B cell (primary cell): ENCODE data around the gene EIF5A. TPM values are rescaled to one million over a fixed set of nuclear protein-coding genes. Genes with fewer than 3 reads are reported as not detected.

Source experiments
- ATAC-seq: fragments of 200-7000 bp; cut with Tn5 transposase; one replicate; pipeline ENCODE4 v1.10.0; 2021; ENCODE audit warnings: low read depth, mild to moderate bottlenecking, moderate number of reproducible peaks, moderate library complexity
- CTCF ChIA-PET: fragments of 350-600 bp; sonication (Branson Sonifier 250); formaldehyde crosslinking; loops from one replicate; lab custom pipeline; 2021; ENCODE audit warnings: antibody characterized with exemption, inconsistent platforms; lab: Charles Lee
- POLR2A ChIA-PET: fragments of 350-600 bp; sonication (Branson Sonifier 250); formaldehyde crosslinking; loops from one replicate; lab custom pipeline; 2021; ENCODE audit warnings: antibody characterized with exemption; lab: Charles Lee
- DNase-seq: peaks from one replicate; pipeline ENCODE4 v3.0.0; 2013
- H2AFZ ChIP-seq: 2 replicates; pipeline ENCODE4 v1.6.1; 2012; ENCODE audit warnings: mild to moderate bottlenecking, low read depth, low read length; ENCODE audit not compliant: insufficient read depth, poor library complexity, severe bottlenecking
- H3K27ac ChIP-seq, 2 donors: 1 replicate in 1 of 2; 2 replicates in 1 of 2; pipeline ENCODE4 v1.5.1; 2012 to 2013; ENCODE audit warnings: low read length in 2 of 2, mild to moderate bottlenecking in 2 of 2, moderate library complexity in 1 of 2
- H3K27me3 ChIP-seq, 4 experiments: fragments of 200-600 bp in 1 of 4; sonication (generic) in 1 of 4; replicated peaks in 1 of 4; 1 replicate in 2 of 4; 2 replicates in 2 of 4; pipeline versions ENCODE4 v1.6.1 to v1.7.0; 2013 to 2016; ENCODE audit warnings: low read length in 3 of 4, mild to moderate bottlenecking in 2 of 4, mixed read lengths in 1 of 4, moderate library complexity in 1 of 4; ENCODE audit not compliant: insufficient read depth in 4 of 4, control insufficient read depth in 3 of 4; ENCODE audit errors: control extremely low read depth in 1 of 4
- H3K36me3 ChIP-seq, 2 experiments: replicated peaks in 1 of 2; 1 replicate in 1 of 2; 2 replicates in 1 of 2; pipeline versions ENCODE4 v1.6.1 to v1.7.1; 2013; ENCODE audit warnings: low read length in 1 of 2; ENCODE audit not compliant: insufficient read depth in 2 of 2, control insufficient read depth in 1 of 2; ENCODE audit errors: control extremely low read depth in 1 of 2, extremely low read depth in 1 of 2
- H3K4me1 ChIP-seq, 2 donors: fragments of 200-600 bp in 1 of 2; sonication (generic) in 1 of 2; 1 replicate in 1 of 2; 2 replicates in 1 of 2; pipeline versions ENCODE4 v1.5.1 to v1.6.1; 2013 to 2017; ENCODE audit warnings: low read length in 2 of 2; ENCODE audit not compliant: control insufficient read depth in 2 of 2, insufficient read depth in 2 of 2
- H3K4me2 ChIP-seq: replicated peaks from 2 replicates; pipeline ENCODE3; 2012; ENCODE audit warnings: mild to moderate bottlenecking, low read depth, low read length; ENCODE audit not compliant: poor library complexity, severe bottlenecking
- H3K4me3 ChIP-seq, 5 experiments: fragments of 200-600 bp in 1 of 5; sonication (generic) in 1 of 5; 1 replicate in 3 of 5; 2 replicates in 2 of 5; pipeline versions ENCODE4 v1.5.1 to v1.7.0; 2011 to 2016; ENCODE audit warnings: low read length in 4 of 5, mild to moderate bottlenecking in 4 of 5, low read depth in 2 of 5, control low read depth in 1 of 5, moderate library complexity in 1 of 5; ENCODE audit not compliant: insufficient read depth in 1 of 5; ENCODE audit errors: control extremely low read depth in 1 of 5, extremely low read depth in 1 of 5
- H3K79me2 ChIP-seq: fragments of 200-600 bp; sonication (generic); one replicate; pipeline ENCODE4 v1.6.0; 2016; ENCODE audit warnings: low read length; ENCODE audit not compliant: control insufficient read depth, insufficient read depth
- H3K9ac ChIP-seq: fragments of 200-600 bp; sonication (generic); 2 replicates; pipeline ENCODE4 v1.6.1; 2017; ENCODE audit warnings: mild to moderate bottlenecking, low read length, moderate library complexity
- H3K9me3 ChIP-seq, 3 donors: one replicate each; pipeline versions ENCODE4 v1.6.1 to v1.7.1; 2013; ENCODE audit warnings: low read length in 2 of 3; ENCODE audit not compliant: control insufficient read depth in 2 of 3, insufficient read depth in 1 of 3; ENCODE audit errors: control extremely low read depth in 1 of 3
- H4K20me1 ChIP-seq: 2 replicates; pipeline ENCODE4 v1.6.0; 2012; ENCODE audit warnings: mild to moderate bottlenecking, low read length; ENCODE audit not compliant: insufficient read depth, control insufficient read depth, poor library complexity, severe bottlenecking
- H3K27ac Mint-ChIP-seq: one replicate; pipeline ENCODE4 v1.8.0; 2021; ENCODE audit warnings: mixed read lengths
- H3K27me3 Mint-ChIP-seq: one replicate; pipeline ENCODE4 v1.8.0; 2021; ENCODE audit warnings: mixed read lengths
- H3K4me1 Mint-ChIP-seq: one replicate; pipeline ENCODE4 v1.8.0; 2021; ENCODE audit warnings: mixed read lengths
- H3K4me3 Mint-ChIP-seq: one replicate; pipeline ENCODE4 v1.8.0; 2021; ENCODE audit warnings: mixed read lengths
- H3K9me3 Mint-ChIP-seq: one replicate; pipeline ENCODE4 v1.8.0; 2022; ENCODE audit warnings: mixed read lengths; ENCODE audit not compliant: insufficient read depth
- EZH2 ChIP-seq: IDR thresholded peaks from 2 replicates; pipeline ENCODE4 v1.6.1; 2012; ENCODE audit warnings: borderline replicate concordance, low read depth, mild to moderate bottlenecking, moderate library complexity, low read length; ENCODE audit not compliant: insufficient read depth, poor library complexity, severe bottlenecking
- WGBS: methylation state at CpG from one replicate; pipeline ENCODE4 v1.1.5; 2013; ENCODE audit warnings: missing lambda C conversion rate; ENCODE audit not compliant: insufficient coverage; 5-methylcytosine and 5-hydroxymethylcytosine counted together
- intact Hi-C: fragments of 100-400 bp; cut with micrococcal nuclease; formaldehyde crosslinking; loops from one replicate; pipeline ENCODE4 v1.10.0; 2022
- polyA plus RNA-seq: library from polyadenylated mRNA; depleted of rRNA; stranded (reverse); fragments of >200 nt; gene quantifications from 2 replicates; pipeline ENCODE4 v1.2.3, GENCODE V29; 2012
- total RNA-seq, 2 donors: library from RNA; stranded (reverse); fragments of 120-200 nt in 1 of 2; gene quantifications; 1 replicate in 1 of 2; 2 replicates in 1 of 2; pipeline versions ENCODE4 v1.2.3 to v1.2.4, GENCODE V29; 2013 to 2022
- TF ChIP-seq, protein P1 (sequence below): fragments of 200-600 bp; IDR thresholded peaks from one replicate; pipeline ENCODE4 v1.8.0; 2022; ENCODE audit warnings: antibody characterized with exemption, mild to moderate bottlenecking

EIF5A gene
- total and polyA plus RNA-seq, 2 donors (not counting 1 experiment from before 2014, with no cell fraction given), result 233 to 576 TPM

DNA sequence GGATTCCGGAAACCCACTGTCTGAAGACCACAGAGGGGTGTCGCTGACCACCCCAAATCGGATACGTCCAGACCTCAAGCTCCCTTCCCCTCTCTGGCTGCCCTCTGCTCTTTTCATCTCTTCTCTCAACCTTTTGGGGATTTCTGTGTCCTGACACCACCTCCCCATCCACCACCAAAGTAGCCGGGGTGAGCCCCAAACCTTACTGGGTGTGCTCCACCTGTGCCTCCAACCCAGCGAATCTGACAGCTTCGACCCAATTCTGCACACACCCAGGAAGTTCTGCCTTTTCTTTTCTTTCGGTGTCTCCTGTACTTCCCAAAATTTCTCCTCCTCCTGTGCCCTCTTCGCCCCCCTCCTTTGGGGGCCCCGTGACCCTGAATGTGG lies 45.1 kb downstream of the EIF5A start:
- DNase-seq (no peak), ATAC-seq (no peak)
- Mint-ChIP-seq H3K27me3 (no peaks in the 10 kb centered on the region), H3K9me3 (no peaks in the 10 kb centered on the region), H3K4me1 (peaks cover 38% of the 10 kb centered on the region), H3K4me3 (peak overlapping the region; percentile 94), H3K27ac (peak overlapping the region; percentile 91)
- Histone ChIP-seq H3K27ac (peak overlapping the region; percentile 63 to 90), H3K27me3 (no peaks in the 10 kb centered on the region), H3K4me3 (peak overlapping the region; percentile 35 to 92 (median 84)), H3K36me3 (peaks cover 2 to 16% of the 10 kb centered on the region in 2 experiments), H3K9ac (peak overlapping the region; percentile 86), H3K9me3 (no peaks in the 10 kb centered on the region), H4K20me1 (peaks cover 17% of the 10 kb centered on the region), H3K4me1 (peaks cover 14 to 41% of the 10 kb centered on the region in 2 donors), H3K79me2 (peaks cover 14% of the 10 kb centered on the region), H2AFZ (peak overlapping the region; percentile 88), H3K4me2 (peak overlapping the region; percentile 97)
- intact Hi-C loops, result loop anchor here (1.0 to 2.0 kb wide), 3 partner anchors 23 to 52 kb away; partner anchors contain the start of genes GPS2, NEURL4 and TMEM256
- 28% methylated on average over 10 of the region's 10 CpGs for WGBS
- ChIA-PET CTCF (interaction anchor here (0.8 to 4.1 kb wide), 4 partner anchors 16 to 237 kb away, joined by 3 to 31 read pairs (median 13); partner anchors contain the start of genes ACAP1, NEURL4, SENP3 and SOX15), POLR2A (interaction anchor here (0.6 to 2.1 kb wide), 3 partner anchors 9 to 16 kb away, joined by 3 to 7 read pairs (median 6); partner anchors contain the start of gene ACAP1)
- no peak for TF ChIP-seq EZH2
- TF ChIP-seq, protein P1, sequence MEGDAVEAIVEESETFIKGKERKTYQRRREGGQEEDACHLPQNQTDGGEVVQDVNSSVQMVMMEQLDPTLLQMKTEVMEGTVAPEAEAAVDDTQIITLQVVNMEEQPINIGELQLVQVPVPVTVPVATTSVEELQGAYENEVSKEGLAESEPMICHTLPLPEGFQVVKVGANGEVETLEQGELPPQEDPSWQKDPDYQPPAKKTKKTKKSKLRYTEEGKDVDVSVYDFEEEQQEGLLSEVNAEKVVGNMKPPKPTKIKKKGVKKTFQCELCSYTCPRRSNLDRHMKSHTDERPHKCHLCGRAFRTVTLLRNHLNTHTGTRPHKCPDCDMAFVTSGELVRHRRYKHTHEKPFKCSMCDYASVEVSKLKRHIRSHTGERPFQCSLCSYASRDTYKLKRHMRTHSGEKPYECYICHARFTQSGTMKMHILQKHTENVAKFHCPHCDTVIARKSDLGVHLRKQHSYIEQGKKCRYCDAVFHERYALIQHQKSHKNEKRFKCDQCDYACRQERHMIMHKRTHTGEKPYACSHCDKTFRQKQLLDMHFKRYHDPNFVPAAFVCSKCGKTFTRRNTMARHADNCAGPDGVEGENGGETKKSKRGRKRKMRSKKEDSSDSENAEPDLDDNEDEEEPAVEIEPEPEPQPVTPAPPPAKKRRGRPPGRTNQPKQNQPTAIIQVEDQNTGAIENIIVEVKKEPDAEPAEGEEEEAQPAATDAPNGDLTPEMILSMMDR, result no peak
